ENCODE data around the gene SLC12A5.
A peak's percentile ranks its signal among the peaks of the same experiment; 100 is the strongest.

Gene SLC12A5

GRCh38 chr20:46006022-46006705 is 22.9 kb upstream of the SLC12A5 start:
- DNase-seq = no peak

- DNase-seq = no peak
Observed at GRCh38 chr20:46006964-46007363, 22.1 kb upstream of the SLC12A5 start.

GRCh38 chr20:46007671-46008070 is 21.3 kb upstream of the SLC12A5 start:
- DNase-seq = no peak

GRCh38 chr20:46009816-46010215 is 19.2 kb upstream of the SLC12A5 start:
- no peak for DNase-seq

- no peak for DNase-seq
Observed at GRCh38 chr20:46010491-46011391, 18.3 kb upstream of the SLC12A5 start.

GRCh38 chr20:46011631-46012482 is 17.2 kb upstream of the SLC12A5 start:
- no peak for DNase-seq

- DNase-seq = no peak
Observed at GRCh38 chr20:46012921-46013320, 16.1 kb upstream of the SLC12A5 start.

GRCh38 chr20:46013322-46013828 is 15.6 kb upstream of the SLC12A5 start:
- DNase-seq = no peak

GRCh38 chr20:46013829-46014516 is 15.0 kb upstream of the SLC12A5 start:
- peak; percentile 57 for DNase-seq

GRCh38 chr20:46014517-46015396 is 14.3 kb upstream of the SLC12A5 start:
- no peak for DNase-seq

- no peak for DNase-seq
Observed at GRCh38 chr20:46017272-46017671, 11.7 kb upstream of the SLC12A5 start.

- DNase-seq = no peak
Observed at GRCh38 chr20:46018112-46018511, 10.9 kb upstream of the SLC12A5 start.

GRCh38 chr20:46018611-46019010 is 10.4 kb upstream of the SLC12A5 start:
- no peak for DNase-seq

GRCh38 chr20:46020555-46020954 is 8.5 kb upstream of the SLC12A5 start:
- no peak for DNase-seq

- DNase-seq = peak; percentile 57
Observed at GRCh38 chr20:46021361-46022359, 7.4 kb upstream of the SLC12A5 start.

- no peak for DNase-seq
Observed at GRCh38 chr20:46022411-46023147, 6.4 kb upstream of the SLC12A5 start.

- DNase-seq = no peak
Observed at GRCh38 chr20:46023148-46023484, 5.9 kb upstream of the SLC12A5 start.

- no peak for DNase-seq
Observed at GRCh38 chr20:46023999-46024398, 5.0 kb upstream of the SLC12A5 start.

- DNase-seq = no peak
Observed at GRCh38 chr20:46025376-46025783, 3.6 kb upstream of the SLC12A5 start.
